ENCODE data around the gene TUBA3E.
"Not testable (repeated sequence)": the region's sequence is repeated elsewhere in the genome, so short reads cannot be mapped to it uniquely, and the experiment has no call there.

Gene TUBA3E

DNA sequence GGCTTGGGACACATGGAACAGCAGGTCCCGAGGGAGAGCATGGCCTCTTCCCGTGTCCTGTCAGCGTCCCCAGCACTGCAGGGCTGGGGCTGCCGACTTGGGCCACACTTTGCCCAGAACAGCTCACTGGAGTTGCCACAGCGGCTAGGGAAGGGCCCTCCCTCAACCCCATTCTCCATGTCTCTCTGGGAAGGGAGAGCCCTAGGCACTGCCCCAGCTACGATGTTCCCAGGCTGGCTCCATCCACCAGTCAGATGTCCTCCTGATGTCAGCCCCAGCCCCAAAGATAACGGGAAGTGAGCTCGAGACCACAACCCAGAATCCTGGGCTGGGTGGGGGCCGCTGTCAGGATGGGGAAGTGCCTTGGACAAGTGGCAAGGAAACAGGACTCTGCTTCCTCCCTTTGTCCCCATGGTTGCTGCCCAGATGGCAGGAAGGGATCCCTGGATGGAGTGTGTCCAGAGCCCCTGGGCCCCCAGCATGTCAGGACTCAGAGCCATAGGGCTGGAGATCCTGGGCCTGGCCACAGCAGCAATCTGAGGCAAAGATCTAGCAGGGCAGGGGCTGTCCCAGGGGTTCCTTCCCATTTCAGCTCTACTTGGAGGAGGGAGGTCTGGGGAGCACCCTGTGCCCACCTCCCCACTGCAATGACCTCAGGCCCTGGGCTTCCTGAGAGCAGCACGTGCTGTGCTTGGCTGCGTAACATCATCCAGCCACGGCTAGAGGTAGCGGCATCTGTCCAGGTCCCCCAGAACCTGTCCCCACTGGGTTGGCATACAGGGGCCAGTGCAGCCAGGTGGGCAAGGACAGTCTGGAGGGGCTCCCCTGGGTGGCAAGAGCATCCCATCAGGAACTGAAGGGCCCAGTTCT lies 55.6 kb downstream of the TUBA3E start:
- DNase-seq, result not testable (repeated sequence)
